ENCODE data around the gene ZNF195.
A peak's percentile ranks its signal among the peaks of the same experiment; 100 is the strongest.

DNA sequence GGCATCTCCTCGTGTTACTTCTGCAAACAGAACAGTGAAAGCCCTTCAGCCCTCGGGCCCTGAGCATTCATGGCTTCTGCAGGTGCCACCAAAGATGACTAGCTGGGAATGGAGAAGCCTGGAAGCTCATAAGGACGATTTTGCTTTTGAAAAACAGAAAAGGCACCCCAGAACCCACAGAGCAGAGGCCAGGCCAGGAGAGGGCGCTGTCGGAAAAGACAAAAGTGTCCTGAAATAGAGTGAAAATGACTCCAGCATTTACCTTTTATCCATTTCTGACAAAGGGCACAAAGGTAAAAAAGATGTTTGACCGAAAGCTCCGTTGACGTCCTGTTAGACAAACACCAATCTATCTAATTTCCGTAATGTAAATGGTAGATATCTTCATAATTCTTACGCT, 37.6 kb downstream of the ZNF195 start:
- TF ChIP-seq, protein P1, sequence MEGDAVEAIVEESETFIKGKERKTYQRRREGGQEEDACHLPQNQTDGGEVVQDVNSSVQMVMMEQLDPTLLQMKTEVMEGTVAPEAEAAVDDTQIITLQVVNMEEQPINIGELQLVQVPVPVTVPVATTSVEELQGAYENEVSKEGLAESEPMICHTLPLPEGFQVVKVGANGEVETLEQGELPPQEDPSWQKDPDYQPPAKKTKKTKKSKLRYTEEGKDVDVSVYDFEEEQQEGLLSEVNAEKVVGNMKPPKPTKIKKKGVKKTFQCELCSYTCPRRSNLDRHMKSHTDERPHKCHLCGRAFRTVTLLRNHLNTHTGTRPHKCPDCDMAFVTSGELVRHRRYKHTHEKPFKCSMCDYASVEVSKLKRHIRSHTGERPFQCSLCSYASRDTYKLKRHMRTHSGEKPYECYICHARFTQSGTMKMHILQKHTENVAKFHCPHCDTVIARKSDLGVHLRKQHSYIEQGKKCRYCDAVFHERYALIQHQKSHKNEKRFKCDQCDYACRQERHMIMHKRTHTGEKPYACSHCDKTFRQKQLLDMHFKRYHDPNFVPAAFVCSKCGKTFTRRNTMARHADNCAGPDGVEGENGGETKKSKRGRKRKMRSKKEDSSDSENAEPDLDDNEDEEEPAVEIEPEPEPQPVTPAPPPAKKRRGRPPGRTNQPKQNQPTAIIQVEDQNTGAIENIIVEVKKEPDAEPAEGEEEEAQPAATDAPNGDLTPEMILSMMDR (IDR thresholded peaks at IDR 0.05): peak; percentile 44 to 71 (median 55)
- TF ChIP-seq EP300 (IDR thresholded peaks at IDR 0.05) (no peak), POLR2A (IDR thresholded peaks at IDR 0.05) (no peak)

All from tibial nerve (tissue), 4 donors.